H1 (cell line): ENCODE results near the gene MEF2A. TPM values are rescaled to one million over a fixed set of nuclear protein-coding genes. Genes with fewer than 3 reads are reported as not detected.

Experiments
- BCL11A ChIP-seq, 2 experiments: IDR thresholded peaks; one replicate each; pipeline ENCODE4 v1.6.1; 2011; ENCODE audit warnings: low read depth in 2 of 2, low read length in 2 of 2, mild to moderate bottlenecking in 2 of 2
- CHD1 ChIP-seq: IDR thresholded peaks from 2 replicates; pipeline ENCODE4 v1.6.1; 2012; ENCODE audit warnings: low read depth, low read length, improper control_type of control experiment
- HDAC6 ChIP-seq: IDR thresholded peaks from one replicate; pipeline ENCODE4 v1.7.1; 2012; ENCODE audit warnings: low read depth, mild to moderate bottlenecking, inconsistent platforms, low read length, moderate library complexity
- SP2 ChIP-seq: IDR thresholded peaks from 2 replicates; pipeline ENCODE4 v1.6.1; 2012; ENCODE audit warnings: mild to moderate bottlenecking, low read length, inconsistent platforms
- SRF ChIP-seq: IDR thresholded peaks from 2 replicates; pipeline ENCODE4 v1.6.1; 2011; ENCODE audit warnings: mild to moderate bottlenecking, low read depth, low read length, moderate library complexity
- TAF1 ChIP-seq: IDR thresholded peaks from 2 replicates; pipeline ENCODE4 v1.6.1; 2011; ENCODE audit warnings: mild to moderate bottlenecking, low read depth, low read length
- polyA plus RNA-seq, 7 experiments: library from polyadenylated mRNA; depleted of rRNA in 3 of 7; stranded (reverse) in 5 of 7; unstranded in 2 of 7; fragments of >200 nt in 5 of 7; fragments of 200-250 nt in 2 of 7; gene quantifications; 1 replicate in 5 of 7; 2 replicates in 1 of 7; 4 replicates in 1 of 7; pipeline versions ENCODE4 v1.2.1 to v1.2.3, GENCODE V29; 2011 to 2013; ENCODE audit warnings: missing spikeins in 2 of 7, mixed read lengths in 2 of 7
- total RNA-seq: library from RNA; stranded (reverse); fragmentation: NEBNext Ultra II Directional; extraction: Animal tissue kit (Norgen Biotek cat#: 25700); gene quantifications from 2 replicates; pipeline ENCODE4 v1.2.1, GENCODE V29; 2021

The MEF2A gene
- total and polyA plus RNA-seq, 2 of the 8 experiments (the other 6 are each of a cell fraction or from before 2014, with no cell fraction given): 15.6 to 22.5 TPM

DNA sequence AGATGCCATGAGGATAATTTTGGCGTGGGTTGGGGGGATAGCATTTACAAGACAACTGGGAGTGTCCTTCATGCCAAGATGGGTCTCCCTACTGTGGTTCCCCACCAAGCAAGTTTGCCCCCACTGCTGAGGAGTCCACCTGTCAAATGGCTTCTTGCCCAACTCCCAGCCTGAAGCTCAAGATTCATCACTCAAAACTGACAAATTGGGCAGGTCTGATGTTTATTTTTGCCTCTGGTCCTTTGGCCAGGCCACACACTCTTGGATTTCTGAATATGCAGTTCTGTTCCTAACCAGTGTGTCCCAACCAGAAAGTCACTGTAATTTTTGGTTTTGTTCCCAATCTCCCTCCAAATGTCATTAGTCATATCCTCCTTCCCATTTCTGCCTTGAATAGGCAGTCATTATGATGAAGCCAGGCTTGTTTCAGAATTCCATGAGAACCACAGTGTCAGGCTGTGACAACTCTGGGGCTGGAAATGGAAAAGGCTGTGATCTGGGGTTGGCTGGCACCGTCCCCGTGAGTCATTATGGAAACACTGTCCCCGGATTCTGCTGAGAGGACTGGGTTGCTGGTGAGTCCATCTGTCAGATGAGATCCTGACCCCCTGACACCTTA, 29.3 kb upstream of the MEF2A start (continued):
- TF ChIP-seq BCL11A (IDR thresholded peaks at IDR 0.05; ENCODE audit: low read depth in 2 of 2, low read length in 2 of 2) (no peak), SRF (no peak), HDAC6 (no peak), CHD1 (no peak), TAF1 (no peak), SP2 (no peak)
